GM12878 (cell line): ENCODE results near the gene ADAMTSL3.

Experiments
- SUPT20H ChIP-seq: IDR thresholded peaks from 2 replicates; pipeline ENCODE4 v1.6.1; 2011; ENCODE audit warnings: low read depth, mild to moderate bottlenecking, low read length, moderate library complexity, borderline replicate concordance; ENCODE audit not compliant: control insufficient read depth
- YY1 ChIP-seq: IDR thresholded peaks from 2 replicates; pipeline ENCODE4 v1.6.1; 2011; ENCODE audit warnings: low read depth, mild to moderate bottlenecking, low read length
- TF ChIP-seq, protein P1 (sequence below), 3 experiments: IDR thresholded peaks in 2 of 3; conservative IDR thresholded peaks in 1 of 3; 2 replicates each; pipeline ENCODE4 v1.5.1; 2011; ENCODE audit warnings: low read depth in 3 of 3, low read length in 3 of 3, mild to moderate bottlenecking in 3 of 3, control low read depth in 2 of 3, moderate library complexity in 2 of 3, inconsistent platforms in 1 of 3, mixed read lengths in 1 of 3; ENCODE audit not compliant: control insufficient read depth in 2 of 3, insufficient read depth in 1 of 3; ENCODE audit errors: extremely low read depth in 1 of 3
- TF ChIP-seq, protein P2 (sequence below): IDR thresholded peaks from 2 replicates; pipeline ENCODE4 v1.6.1; 2012; ENCODE audit warnings: low read length, inconsistent platforms

DNA sequence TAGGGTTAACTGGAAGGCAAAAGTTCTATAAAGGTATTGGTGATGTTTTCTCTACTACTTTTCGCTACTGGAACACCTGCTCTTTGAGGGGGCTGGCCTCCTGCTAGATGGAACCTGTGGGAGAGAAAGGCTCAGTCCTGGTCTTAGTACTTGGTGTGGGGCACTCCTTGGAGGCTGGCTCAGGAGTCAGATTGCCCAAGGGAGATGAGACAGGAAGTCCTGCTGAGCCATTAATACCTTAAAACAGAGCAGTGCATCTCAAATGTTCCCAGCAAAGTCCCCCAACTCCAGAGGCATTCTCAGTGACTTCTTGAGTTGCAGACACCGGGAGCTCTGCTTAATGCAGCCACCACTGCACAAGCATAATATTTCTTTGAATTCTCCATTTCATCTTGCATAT is 3.1 kb upstream of the ADAMTSL3 start:
- TF ChIP-seq, protein P1, sequence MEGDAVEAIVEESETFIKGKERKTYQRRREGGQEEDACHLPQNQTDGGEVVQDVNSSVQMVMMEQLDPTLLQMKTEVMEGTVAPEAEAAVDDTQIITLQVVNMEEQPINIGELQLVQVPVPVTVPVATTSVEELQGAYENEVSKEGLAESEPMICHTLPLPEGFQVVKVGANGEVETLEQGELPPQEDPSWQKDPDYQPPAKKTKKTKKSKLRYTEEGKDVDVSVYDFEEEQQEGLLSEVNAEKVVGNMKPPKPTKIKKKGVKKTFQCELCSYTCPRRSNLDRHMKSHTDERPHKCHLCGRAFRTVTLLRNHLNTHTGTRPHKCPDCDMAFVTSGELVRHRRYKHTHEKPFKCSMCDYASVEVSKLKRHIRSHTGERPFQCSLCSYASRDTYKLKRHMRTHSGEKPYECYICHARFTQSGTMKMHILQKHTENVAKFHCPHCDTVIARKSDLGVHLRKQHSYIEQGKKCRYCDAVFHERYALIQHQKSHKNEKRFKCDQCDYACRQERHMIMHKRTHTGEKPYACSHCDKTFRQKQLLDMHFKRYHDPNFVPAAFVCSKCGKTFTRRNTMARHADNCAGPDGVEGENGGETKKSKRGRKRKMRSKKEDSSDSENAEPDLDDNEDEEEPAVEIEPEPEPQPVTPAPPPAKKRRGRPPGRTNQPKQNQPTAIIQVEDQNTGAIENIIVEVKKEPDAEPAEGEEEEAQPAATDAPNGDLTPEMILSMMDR (IDR thresholded peaks at IDR 0.05 in 2 of 3, conservative IDR thresholded peaks at IDR 0.05 in 1 of 3; ENCODE audit: control insufficient read depth in 2 of 3, extremely low read depth in 1 of 3, insufficient read depth in 1 of 3, low read depth in 3 of 3, low read length in 3 of 3), result no peak
- no peak for TF ChIP-seq YY1
- TF ChIP-seq, protein P2, sequence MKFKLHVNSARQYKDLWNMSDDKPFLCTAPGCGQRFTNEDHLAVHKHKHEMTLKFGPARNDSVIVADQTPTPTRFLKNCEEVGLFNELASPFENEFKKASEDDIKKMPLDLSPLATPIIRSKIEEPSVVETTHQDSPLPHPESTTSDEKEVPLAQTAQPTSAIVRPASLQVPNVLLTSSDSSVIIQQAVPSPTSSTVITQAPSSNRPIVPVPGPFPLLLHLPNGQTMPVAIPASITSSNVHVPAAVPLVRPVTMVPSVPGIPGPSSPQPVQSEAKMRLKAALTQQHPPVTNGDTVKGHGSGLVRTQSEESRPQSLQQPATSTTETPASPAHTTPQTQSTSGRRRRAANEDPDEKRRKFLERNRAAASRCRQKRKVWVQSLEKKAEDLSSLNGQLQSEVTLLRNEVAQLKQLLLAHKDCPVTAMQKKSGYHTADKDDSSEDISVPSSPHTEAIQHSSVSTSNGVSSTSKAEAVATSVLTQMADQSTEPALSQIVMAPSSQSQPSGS, result no peak
- TF ChIP-seq SUPT20H, result no peak
